NCI-H345 treated with DMSO at 0.1 percent for 48 hours (cell line): ENCODE data around the gene NUDT3.
A peak's percentile ranks its signal among the peaks of the same experiment; 100 is the strongest.

Source experiments
- DNase-seq: peaks from one replicate; lab custom pipeline; 2025; ENCODE audit not compliant: unreplicated experiment; lab: John Stamatoyannopoulos, UW

Gene NUDT3

DNA sequence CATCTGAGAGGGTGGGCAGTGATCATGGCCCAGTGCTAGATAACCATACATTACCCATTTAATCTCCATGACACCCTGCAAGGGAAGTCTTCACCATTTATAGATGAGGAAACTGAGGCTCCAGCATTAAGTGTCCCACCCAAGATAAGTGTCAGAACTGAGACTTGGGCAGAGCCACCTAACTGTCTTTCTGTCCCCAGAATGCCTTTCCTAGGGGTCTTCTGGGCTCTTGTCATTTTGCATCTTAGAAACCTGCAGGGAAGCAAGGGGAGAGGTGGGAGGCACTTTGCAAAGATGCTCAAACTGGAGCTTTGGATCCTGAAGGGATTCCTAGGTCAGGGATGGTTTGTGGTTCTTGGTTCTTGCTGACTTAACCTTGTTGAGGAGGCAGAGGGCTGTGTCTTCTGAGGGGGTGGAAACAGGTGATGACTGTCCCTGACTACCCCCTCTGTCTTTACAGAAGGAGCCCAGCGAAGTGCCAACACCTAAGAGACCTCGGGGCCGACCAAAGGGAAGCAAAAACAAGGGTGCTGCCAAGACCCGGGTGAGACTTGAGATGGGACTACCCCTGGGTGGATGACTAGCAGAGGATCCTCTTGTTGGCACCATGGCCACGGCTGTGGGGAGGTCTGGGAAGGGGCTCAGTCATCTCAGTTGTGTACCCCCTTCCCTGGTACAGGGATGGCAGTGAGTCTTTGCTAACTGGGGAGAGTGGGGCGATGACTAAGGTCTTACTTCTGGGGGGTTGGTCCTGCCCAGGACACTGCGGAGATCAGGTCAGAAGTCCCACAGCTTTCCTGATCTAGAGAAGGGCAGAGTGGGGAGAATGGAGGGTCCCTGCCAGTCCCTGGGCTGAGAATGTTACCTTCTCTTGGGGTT, 150.0 kb downstream of the NUDT3 start:
- DNase-seq = no peak

DNA sequence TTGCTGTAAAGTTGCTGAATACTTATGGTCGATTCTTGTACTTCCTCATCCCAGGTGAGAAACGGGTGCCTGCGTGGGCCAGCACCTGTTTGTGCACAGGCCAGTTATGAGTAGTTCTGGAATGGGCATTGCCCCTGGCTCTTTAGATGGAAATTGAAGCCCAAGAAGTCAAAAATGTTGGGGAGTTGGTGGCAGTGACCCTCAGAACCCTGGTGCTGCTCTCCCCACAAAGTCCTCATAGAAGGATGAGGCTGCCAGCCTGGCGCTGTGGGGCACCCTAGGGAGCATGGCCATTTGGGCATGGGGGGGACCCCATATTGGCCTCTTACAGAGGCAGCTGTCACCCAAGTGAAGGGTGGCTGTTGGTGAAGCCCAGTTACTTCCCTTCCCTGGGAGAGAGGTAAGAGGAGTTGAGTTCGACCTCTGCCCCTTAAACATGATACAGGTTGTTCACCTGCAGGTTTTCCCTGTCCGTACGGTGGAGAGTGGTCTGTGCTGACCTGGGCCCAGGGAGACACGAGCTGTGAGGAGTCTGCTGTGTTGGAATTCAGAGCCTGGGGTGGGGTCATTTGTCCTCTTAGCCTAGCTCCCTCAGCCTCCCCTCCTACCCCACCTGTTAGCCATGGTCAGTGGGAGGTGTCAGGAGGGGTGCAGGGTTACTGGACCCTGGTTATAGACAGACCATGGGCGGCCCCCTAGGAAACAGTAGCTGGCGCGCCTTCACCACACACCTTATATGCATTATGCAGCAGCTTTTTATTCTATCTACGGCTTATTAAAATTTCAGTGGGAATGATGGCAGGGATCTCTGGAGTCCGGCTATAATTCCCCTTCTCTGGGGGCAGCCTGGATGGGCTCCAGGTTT, 150.9 kb downstream of the NUDT3 start:
- no peak for DNase-seq

DNA sequence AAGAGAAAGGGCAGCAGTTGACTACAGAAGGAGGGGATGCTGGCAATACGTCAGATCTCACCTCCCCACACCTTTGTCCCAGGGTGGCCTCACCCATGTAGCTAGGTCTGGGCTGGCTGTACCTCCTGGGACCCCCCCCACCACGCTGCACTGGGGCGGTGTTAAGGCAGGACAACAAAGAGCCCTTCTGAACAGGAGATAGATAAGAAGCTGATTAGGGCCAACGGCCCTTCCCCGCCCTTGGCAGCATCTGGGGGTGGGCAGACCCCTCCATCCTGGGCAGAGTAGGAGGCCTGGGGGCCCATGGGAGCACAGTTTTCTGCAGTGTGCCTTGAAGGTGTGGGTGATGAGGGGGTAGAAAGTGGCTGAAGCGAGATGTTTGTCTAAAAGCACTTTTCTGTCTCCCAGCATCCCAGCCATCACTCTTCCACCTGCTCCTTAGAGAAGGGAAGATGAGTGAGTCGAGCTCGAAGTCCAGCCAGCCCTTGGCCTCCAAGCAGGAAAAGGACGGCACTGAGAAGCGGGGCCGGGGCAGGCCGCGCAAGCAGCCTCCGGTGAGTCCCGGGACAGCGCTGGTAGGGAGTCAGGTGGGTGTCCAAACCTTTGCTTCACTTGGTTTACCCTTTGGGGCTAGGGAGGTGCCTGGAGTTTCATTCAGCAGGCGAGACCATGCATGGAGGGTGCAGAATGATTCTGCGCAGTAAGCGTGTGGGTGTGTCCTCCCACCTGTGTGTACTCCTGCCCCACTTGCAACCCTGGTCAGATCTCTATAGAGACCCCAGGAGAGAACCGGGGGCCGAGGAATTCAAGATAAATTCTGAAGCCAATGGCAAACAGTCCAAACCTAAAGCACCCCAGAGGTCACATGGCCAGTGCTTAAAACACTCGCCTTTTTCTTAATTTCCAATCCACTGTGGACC, 151.9 kb downstream of the NUDT3 start:
- DNase-seq = no peak

DNA sequence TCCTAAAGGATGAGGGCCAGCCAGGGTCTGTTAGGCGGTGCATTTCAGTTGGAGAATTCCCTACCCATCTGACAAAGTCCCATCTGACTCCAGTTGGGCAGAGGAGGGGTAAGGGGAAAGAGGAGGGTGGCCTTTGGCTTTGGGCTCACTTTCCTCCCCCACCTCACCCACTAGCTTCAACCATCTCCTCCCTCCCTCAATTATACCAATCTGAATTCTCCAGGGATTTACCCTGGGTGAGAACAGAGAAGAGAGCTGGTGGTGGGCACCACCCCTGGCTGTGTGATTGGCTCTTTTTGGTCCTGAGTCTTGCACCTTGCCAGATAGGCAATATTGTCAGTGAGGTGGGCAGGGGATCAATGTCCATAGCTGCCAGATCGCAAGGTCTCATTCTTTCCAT, 152.6 kb downstream of the NUDT3 start:
- no peak for DNase-seq

DNA sequence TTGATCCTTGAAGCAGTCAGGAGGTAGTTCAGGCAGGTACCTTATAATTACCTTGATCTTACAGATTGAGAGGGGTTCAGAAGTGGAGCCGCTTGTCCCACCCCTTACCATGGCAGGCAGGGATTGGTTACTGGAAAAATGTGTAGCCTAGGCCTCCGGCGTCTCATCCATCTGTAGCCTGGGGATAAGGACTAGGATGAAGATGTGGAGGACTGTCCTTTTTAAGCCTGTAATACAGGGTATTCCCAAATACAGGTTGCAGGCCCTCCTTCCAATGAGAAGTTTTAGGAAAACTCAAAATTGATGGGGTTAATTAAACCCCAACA, 153.0 kb downstream of the NUDT3 start:
- no peak for DNase-seq

DNA sequence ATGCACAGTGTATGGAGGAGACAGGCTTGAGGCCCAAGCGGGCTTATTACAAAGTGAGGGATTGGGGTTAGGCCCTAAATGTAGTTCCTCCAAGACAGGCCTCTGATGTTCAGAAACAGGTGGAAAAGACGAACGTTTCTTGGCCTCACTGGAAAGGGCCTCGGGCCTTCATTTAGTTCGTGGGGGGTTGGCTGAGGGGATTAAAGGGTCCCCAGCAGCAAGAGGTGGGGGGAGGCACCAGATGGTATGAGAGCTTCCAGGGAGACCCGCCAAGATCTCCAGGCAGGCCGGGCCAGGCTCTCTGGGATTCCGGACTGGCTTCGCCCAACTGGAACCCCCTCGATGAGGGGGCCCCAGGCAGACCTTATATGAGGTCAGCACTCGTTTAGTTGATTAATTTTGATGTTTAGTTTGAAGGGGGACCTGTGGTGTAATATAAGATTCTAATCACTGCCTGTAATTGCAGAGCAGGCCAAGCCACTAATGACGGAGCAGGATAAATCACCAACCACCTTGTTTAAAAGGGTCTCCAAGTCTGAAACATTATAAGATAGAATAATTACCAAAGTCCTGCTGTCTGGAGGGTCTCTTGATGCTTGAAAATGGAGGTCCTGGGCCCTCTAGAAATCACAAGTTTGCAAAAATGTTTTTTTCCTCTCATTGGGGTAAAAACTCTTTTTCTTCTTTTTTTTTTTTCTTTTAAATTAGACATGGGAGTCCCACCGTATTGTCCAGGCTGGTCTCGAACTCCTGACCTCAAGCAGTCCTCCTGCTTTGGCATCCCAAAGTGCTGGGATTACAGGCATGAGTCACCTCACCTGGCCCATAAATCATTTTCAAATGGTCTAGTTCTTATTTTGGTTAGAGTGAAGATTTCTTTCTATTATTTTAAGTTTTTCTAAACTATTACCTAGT, 153.6 kb downstream of the NUDT3 start:
- no peak for DNase-seq

DNA sequence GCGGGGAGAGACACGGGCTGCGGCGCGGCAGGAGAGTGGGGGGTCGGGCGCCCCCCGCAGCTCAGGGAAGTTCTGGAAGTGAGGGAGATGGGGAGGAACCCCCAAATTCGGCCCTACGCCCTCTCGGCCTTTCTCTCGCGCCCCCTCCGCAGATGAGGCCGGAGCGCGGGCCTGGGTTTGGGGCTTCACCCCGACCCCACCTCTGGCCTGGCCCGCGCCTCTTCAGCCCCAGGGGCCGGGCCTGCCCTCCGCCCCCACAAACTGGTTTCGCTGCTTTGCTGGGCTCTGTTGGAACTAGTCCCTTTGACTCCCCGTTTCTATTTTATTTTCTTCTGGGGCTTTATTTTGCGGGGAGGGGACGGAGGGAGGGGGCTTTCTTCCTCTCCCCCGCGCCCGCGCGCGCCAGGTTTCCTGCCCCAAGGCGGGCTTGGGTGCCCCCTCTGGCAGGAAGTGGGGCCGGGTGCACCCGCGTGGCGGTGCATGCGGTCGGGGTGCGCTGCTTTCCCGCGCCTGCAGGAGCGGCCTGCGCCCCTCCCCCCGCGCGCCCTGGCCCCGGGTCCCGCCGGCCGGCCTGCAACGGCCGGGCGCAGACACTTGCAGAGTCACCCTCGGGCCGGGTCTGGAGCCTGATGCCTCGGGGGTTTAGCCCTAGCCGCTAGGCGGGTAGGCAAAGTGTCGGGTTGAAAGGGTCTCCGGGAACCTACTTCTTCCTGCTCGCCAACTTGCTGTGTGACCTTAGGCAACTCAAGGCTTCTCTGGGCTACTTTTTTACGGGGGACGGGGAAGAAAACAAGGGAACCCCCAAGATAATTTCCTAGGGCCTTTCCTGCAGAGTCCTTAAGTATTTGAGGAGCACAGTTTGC, 154.5 kb downstream of the NUDT3 start:
- DNase-seq = no peak

DNA sequence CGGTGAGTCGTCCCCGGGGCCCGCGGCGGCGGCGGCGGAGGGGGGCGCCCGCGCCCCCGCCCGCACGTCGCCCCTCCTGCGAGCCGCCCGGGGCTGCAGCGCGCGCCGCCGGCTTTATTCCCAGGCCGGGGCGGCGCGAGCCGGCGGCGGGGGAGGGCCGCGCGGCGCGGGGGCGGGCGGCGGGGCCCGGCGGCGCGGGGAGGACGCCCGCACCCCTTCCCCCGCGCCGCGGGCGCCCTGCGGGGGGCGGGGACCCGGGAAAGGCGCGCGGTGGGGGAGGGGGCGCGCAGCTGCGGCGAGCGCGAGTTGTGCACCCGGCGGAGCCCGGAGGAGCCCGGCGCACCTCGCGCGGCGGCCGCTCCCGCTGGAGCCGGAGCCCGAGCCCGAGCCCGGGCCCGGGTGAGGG, 155.2 kb downstream of the NUDT3 start:
- DNase-seq = no peak

DNA sequence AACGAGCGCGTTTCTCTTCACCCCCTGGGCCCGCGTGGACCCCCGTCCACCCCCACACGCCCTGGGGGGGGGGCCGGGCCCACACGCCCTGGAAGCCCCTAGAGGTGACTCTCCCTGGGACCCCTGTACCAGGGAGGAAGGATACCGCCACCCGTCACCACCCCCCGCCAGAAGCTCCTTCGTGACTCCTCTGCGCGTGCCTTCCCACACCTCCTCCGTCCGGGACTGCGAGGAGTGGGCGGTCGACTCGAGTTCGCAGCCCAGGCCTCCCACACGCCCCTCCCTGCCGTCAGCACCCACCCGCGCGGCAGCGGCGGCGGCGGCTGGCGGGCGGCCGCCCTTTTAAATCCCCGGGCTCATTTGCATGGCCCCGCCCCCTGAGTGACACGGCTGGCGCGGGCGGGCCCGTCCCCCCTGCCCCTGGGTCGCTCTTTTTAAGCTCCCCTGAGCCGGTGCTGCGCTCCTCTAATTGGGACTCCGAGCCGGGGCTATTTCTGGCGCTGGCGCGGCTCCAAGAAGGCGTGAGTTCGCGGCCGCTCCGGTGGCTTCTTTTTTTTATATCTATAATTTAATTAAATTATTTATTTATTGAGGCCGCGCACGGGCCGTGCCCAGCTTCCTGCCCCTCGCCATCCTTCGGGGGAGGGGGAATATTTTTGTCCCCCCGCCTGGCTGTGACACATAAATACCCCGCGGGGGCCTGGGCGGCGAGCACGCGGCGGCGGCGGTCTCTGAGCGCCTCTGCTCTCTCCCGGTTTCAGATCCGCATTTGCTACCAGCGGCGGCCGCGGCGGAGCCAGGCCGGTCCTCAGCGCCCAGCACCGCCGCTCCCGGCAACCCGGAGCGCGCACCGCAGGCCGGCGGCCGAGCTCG, 155.8 kb downstream of the NUDT3 start, which contains the start of gene HMGA1:
Gene HMGA1 (plus strand): TSS at position 431 of the 873 bp plus-strand sequence. CDS start 3,908 bp downstream, outside the sequence.
- DNase-seq = peak; percentile 81

DNA sequence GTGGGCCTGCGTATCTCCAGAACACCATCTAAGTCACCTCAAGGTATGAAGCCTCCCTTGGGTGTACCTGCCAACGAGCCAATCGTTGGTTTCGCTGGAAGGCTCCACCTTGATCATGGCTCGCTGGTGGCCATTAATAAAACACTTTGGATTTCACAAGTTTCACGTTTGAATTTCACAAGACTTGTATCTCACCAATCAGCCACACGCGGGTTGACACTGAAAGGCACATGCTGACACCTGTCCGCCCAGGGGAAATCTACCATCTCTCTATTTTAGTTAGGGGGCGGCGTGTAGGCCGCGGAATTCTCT, 156.4 kb downstream of the NUDT3 start:
- DNase-seq = no peak

DNA sequence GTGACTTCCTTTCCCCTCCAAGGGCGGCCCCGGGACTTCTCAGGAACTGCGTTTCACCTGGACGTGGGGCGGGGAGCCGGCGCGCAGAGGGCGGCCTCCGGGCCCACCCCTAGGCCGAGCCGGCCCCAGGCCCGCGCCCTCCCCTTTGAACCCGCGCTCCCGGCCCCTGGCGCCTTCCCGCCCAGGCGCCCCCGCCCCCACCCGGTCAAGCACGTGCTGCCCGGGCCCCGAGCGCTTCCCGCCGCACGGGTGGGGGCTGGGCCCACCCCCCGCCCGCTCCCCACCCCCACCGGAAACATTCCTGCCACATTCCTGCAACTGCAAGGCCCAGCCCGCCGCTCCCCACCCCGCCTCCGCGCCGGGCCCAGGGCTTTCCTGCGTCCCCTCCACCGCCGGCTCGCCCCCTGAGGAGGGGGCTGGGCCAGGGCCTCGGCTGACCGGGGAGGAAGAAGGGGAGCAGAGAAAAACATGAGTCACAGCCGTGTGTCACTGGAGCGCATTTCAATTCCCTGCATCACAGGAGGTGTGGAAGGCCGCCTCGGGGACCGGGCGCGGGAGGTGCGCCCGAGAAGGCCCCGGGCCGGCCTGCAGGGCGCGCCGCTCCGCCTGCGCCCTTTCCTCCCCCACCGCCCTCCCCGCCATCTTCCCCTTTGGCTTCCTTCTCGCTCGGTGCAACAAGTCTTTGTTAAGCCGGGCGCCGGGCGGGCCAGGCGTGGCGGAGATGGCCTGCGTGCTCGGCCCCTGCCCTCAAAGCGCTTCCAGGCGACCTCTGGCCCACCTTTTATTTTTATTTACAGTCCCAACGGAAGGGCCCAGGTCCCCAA, 156.9 kb downstream of the NUDT3 start:
- no peak for DNase-seq

DNA sequence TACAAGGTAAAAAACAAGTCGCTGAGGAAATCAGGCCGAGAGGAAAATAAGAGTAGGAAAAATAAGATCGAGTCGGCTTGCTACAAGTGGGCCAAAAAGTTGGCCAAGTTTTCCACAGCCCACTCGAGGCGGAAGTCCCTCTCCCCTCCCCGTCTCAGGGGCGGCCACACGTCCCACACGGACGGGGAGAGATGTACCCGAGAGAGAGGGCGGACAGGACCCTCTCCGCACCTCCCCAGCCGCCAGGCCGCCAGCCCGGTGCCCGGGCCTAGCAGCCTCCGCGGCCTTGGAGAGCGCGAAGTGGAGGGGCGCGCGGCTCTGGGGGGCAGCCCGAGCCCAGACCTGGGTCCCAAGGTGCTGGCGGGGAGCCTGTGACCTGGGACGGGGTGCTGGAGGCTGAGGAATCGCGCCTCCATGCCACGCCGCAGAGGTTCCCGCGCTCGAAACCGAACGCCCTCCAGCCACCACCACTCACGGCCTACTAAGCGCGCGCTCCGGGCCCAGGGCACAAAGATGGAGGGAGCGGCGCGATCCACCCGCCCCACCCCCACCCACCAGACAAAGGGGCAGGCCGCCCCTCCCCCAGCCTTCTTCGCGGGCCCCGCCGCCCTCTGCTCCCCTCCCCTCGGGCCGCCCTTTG, 157.7 kb downstream of the NUDT3 start:
- DNase-seq = no peak

DNA sequence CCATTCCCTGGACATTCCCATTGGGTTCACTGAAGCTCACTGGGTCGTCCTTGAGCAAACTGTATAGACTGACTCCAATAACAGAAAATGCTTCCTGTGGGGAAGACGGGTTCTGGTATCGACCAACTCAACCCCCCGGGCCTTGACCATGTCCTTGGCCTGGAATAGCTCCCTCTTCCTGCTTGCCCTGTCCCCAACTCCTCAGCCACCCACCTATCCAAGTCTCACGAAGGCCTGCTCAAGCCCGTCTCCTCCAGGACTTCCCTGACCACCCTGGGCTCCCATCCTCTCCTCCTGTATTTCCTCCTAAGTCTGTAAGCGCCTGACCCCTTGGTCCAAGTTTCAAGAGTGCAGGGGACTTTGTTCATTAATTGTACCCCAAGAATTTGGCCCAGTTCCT, 158.6 kb downstream of the NUDT3 start:
- DNase-seq = no peak

DNA sequence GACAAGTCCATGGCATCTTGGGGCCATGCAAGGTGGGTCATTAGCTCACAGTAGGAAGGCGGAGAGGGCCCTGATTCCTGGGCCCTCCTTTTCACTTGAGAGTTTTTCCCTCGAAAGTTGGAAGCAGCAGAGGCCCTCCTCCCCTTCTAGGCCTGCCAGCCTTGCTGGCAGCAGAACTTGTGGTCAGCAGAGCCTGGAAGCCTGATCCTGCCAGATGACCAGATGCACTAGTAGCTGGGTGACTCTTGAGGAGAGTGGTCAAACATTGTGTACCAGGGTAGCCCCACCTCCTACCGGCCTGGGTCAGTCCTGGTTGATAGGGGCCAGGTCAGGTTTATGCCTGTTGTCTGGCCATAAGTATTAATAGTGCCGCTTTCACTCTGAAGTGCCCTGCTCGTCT, 159.6 kb downstream of the NUDT3 start:
- no peak for DNase-seq

DNA sequence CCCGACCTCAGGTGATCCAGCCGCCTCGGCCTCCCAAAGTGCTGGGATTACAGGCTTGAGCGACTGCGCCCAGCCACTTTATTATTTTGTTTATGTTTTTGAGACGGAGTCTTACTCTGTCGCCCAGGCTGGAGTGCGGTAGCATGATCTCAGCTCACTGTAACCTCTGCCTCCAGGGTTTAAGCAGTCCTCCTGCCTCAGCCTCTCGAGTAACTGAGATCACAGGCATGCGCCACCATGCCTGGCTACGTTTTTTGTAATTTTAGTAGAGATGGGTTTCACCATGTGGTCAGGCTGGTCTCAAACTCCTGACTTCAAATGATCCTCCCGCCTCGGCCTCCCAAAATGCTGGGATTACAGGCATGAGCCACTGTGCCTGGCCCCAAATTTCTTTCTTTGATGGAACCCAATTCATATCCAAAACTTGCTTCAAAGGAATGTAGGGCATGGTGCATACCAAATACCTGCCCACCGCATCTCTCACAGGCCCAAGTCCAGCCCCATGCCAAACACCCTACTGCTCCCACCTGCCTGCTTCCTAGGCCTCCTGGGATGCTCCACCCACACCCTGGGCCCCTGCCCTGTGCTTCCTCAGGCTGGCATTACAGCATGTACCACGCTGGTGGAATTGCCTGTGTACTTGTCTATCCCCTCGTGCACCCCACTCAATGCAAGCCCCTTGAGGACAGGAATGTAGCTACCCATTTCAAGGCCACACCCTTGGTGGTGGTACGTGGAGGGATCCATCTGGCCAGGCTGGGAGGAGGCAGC, 160.7 kb downstream of the NUDT3 start:
- no peak for DNase-seq

DNA sequence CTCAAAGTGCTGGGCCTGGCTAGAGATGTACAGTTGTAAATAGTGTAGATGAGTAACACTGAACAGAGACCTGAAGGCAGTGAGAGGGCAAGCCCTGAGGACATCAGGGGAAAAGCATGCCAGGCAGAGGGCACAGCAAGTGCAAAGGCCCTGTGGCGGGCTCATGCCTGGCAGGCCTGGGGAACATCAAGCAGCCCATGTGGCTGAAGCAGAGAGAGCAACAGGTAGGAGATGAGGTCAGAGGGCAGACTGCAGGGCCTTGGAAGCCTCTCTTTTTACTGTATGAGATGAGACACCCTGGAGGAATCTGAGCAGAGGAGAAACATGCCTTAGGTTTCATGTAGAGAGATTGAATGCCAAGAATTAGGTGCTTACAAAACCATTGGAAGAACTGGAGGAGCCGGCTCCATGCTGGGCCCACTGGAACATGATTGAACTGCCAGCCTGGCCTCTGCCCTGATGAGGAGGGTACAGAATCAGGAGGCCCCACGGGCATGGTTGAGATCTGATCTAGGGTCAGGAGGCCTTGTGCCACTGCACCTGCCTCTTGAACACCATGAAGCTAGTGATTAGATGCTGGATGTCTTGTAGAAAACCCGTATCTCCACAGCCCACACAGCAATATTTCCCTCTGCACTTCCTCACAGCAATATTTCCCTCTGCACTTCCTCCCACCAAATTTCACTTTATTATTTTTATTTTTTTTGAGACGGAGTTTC, 161.7 kb downstream of the NUDT3 start:
- DNase-seq = no peak
